Muscle of back (tissue), 11 donors: Measurements from ENCODE around the gene SMOC1. TPM values are rescaled to one million over a fixed set of nuclear protein-coding genes. Genes with fewer than 3 reads are reported as not detected.

Experiments
- DNase-seq, 3 donors: peaks; one replicate each; pipeline versions ENCODE4 v3.0.0 to v3.0.0-alpha.2; 2013
- polyA plus RNA-seq, 10 donors: library from polyadenylated mRNA; unstranded; fragments of 120-200 nt; gene quantifications; one replicate each; pipeline ENCODE4 v1.2.1, GENCODE V29; 2013; ENCODE audit not compliant: insufficient read length in 10 of 10

The SMOC1 gene
- polyA plus RNA-seq, 10 donors, result 2.9 to 10.8 (median 4.7) TPM

DNA sequence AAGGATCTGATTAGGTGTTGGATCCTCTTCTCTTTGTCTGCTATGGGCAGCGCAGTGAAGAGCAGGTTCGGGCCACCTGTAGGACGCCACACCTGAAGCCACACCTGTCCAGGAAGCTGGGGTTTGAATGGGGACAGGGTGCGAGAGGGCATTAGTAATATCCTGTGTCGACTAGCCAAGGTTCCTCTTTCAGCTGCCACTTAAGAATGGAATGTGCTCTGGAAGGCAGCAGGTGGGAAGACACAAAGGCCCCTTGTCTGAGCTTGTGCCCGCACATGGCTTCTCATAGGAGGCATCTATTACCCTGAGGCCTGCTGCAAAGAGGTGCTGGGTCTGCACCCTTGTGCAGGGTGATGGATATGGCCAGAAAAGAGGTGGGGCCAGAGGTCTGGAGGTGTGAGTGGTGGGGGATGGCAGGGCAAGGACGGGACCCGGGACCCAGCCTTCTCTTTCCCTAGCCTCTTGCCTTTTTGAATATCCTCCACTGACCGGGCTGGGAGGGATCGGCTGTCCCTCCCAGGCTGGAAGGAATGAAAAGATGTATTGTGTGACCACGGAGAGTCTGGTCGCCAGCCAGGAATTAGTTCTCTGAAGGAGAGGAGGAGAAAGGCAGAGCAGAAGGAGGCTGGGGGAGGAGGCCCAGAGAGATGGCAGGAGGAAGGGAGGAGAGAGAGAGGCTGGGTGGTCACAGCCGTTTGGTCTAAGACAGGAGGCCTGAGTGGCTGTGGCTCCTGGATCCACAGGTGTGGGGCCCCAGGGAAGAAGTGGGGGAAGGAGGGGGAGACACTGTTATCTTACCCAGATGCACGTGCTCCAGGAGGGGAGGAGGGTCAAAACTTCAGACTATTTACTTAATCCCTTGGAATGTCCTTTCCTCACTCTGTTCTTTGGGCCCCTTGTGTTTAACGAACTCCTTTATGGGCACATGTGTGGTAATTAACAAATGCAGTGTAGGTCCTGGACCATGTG lies 101.5 kb downstream of the SMOC1 start:
- no peak for DNase-seq

DNA sequence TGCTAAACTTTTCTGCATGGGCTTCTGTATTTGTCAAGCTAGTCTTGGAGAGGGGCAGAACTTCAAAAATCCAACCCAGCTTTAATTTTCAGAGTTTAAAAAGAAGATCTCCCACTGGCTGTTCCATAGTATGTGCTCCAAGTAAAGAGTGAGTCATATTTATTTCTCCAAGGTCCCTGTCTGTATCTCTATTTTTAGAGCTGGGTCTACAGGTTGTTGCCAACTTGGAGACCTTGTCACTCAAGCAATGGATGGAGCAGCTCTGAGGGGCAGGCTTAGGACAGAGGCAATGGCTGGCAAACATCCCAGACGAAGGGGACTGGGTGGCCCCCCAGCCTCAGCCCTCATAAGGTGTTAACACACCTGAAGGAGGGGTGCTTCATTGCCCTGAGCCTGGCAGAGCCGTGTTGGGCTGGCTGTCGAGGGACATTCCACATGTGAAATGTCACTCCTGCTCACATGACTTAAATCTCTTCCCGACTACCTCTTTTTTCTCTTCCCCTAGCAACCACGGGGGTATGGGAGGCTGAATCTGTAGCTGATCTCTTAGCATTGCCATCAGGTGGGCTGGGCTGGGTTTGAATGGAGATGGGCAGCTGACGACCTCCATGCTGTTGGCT lies 103.1 kb downstream of the SMOC1 start:
- peak in 2 of 3 donors; percentile 30 to 62 for DNase-seq

GRCh38 chr14:69982886-69983285 lies 103.7 kb downstream of the SMOC1 start:
- peak; percentile 15 to 81 (median 64) for DNase-seq

DNA sequence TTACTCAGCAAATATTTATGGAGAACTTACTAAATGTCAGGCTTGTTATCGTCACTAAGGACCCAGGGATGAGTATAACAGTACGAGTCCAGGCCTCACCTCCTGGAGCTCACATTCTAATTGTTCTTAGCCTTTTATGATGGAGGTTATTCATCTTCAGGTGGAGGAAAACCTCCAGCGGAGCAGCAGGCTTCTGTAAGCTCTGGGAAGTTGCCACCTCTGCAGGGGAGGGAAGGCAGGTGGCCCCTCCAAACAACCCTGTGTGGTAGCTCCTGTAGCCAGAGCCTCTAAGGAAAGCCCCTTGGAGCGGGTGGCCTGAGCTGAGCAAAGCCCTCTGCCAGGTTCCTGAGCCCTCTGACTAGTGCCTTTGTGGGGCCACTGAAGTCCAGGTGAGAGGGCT lies 104.1 kb downstream of the SMOC1 start:
- DNase-seq, result no peak

DNA sequence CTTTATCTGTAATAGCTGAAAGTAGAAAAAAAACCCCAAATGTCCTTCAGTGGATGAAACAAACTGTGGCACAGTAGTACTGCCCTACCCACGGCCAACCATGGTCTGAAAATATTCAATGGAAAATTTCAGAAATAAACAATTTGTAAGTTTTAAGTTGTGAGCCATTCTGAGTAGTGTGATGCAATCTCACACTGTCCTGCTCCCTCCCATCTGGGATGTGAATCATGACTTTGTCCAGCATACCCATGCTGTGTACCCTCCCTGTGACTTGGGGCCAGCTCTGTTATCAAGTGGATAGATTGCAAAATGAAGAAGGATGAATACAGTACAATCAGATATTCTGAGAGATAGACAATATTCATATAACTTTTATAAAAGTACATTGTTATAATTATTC lies 106.2 kb downstream of the SMOC1 start:
- no peak for DNase-seq

- DNase-seq, result no peak
Observed at GRCh38 chr14:69986336-69986735, 107.1 kb downstream of the SMOC1 start.

GRCh38 chr14:69987406-69988121 lies 108.3 kb downstream of the SMOC1 start:
- no peak for DNase-seq

GRCh38 chr14:69988979-69989378 lies 109.8 kb downstream of the SMOC1 start:
- no peak for DNase-seq

GRCh38 chr14:69989622-69990021 lies 110.4 kb downstream of the SMOC1 start:
- no peak for DNase-seq

DNA sequence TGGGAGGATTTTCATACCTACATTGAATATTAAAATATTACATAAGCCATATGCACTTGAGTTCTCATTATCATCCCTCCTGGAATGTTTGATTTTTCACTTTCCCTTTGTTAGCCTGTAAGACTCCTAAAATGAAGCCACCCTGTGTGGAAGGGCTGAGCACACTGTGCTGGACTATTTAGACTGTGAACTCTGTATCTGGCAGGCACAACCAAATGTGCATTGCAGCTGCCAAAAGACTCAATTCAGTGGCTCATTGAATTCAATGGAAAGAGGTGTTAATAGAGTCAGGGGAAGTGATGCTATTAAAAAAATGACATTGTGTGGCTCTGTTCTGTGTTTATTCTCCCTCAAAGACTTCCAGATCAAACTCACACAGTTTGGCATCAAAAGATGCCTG lies 111.1 kb downstream of the SMOC1 start:
- DNase-seq, result no peak

DNA sequence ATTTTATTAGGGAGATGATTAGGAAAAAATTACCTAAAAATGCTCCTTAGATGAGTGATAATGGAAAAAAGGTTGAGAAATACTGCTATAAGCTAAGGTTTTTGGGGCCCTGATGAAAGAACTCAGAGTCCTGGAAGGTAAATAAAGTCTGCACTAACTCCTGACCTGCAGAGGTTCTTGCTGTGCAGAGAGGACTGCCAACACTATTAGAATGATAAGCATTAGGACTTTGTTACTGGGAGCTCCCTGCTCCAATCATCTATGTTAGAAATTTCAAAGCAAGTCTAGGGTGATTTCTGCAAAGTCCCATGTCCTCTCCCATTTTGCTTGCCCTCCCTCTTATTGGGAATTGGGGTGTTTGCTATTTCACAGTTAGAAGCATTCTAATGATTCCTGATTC lies 112.2 kb downstream of the SMOC1 start:
- DNase-seq, result no peak

DNA sequence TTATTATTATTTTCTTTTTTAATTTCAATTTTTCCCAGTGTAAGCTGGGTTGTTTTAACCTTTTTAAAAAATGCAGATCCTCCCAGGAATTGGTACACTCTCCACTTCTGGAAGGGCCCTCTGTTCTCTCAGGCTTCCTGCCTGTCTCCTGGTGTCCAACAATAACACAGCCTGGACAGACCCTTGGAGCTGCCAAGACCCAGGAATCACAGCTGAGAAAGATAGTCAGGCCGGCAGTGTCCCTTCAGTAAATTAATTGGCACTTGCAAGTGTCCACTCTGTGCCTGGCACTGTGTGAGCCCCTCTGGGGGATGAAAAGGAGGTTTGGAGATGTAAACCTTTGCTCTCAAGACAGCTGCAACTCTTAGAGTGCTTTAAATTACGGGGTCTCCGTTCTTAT lies 113.3 kb downstream of the SMOC1 start:
- DNase-seq, result no peak

DNA sequence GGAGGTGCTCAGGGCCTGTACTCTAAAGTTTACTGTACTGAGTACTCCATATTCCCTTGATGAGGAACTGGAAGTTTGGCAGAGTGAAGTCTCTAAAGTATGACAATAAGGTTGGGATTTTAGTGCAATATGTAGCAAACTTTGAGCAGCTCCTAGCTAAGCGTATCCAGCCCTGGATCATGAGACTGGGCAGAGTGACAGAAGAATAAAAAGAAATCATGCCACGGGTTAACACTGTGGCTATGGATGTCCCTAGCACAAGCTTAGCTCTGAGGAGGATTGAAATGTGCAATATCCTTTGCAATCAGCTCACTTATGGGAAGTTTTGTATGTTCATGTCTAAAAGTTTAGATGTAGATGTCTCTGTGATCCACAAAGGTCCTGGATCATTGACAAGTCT lies 114.1 kb downstream of the SMOC1 start:
- no peak for DNase-seq

GRCh38 chr14:69994002-69994401 lies 114.8 kb downstream of the SMOC1 start:
- DNase-seq, result no peak

- DNase-seq, result no peak
Observed at GRCh38 chr14:69996216-69996615, 117.0 kb downstream of the SMOC1 start.

- no peak for DNase-seq
Observed at GRCh38 chr14:69997849-69998248, 118.6 kb downstream of the SMOC1 start.

GRCh38 chr14:69999261-69999674 lies 120.1 kb downstream of the SMOC1 start:
- DNase-seq, result peak in 1 of 3 donors; percentile 8

- no peak for DNase-seq
Observed at GRCh38 chr14:70000601-70001000, 121.4 kb downstream of the SMOC1 start.

DNA sequence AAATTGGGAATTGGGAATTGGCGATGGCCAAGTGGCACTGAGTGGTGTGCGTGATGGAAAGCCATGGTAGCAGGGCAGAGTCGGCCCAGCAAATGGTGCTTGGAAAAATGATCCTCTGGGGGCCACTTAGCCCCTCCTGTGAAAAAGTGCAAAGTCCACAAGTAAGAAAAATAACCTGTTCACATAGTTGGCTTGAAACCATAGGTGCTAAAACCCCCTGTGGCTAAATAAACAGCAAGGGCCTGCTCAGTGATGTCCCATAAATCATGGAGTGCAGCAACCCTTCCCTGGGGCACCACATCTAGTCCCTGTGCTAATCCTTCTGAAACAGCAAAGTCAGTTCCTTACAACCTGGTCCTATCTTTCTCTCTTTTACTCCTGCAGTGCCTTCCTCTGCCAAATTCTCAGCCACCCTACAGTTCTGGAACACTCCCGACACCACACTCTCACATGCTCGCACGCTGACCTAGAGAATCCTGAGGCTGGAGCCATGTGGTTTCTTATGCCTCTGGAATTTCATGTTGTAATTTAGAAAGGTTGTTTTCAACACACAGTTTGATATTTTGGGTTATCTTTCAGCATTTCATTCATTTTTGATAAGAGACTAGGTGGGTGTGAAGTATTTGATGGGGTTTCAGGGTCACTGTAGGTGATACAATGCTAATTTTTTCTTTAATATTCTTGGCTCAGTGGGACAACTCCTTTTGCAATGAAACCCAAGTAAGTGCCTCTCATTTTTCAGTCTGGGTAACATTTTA lies 123.6 kb downstream of the SMOC1 start:
- DNase-seq, result no peak

DNA sequence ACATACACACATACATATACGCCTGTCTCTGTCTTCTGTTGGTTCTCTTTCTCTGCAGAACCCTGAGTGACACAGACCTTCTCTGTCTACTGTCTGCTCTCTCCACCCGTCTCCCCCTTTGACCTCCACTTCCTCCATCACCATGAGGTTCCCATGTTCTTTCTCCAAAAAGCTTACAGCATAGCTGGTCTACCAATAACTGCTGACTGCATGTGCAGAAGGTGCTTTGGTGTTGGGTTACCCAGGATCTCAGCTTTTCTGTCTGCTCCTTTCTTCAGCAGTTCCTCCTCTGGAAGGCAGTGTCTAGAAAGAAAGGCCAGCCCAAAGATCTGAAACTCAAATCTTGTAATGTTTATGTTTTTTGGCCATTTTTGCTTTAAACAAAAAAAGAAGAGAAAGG lies 125.6 kb downstream of the SMOC1 start:
- DNase-seq, result no peak

DNA sequence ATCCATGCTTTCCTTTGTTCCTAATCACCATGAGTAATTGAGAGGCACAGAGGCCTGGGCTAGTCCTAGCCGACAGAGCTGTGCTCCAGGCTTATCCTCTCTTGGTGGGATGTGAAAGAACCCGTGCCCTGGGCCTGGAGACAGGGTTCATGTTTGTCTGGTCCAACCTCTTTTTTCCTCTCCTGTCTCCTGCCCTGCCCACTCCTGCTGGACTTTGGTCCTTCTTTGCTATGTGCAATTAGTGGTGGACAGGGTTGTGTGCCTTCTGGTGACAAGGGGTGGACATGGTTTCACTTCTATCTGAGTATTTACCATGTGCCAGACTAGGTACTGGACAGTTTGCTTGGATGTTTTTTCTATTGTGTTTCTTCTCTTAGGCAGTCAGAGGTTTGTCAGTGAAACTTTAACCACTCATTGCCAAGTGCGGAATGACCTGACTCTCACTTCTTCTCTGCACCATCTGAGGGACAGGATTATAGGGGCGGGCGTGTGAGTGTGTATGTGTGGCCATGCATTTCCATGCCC lies 126.1 kb downstream of the SMOC1 start:
- no peak for DNase-seq

DNA sequence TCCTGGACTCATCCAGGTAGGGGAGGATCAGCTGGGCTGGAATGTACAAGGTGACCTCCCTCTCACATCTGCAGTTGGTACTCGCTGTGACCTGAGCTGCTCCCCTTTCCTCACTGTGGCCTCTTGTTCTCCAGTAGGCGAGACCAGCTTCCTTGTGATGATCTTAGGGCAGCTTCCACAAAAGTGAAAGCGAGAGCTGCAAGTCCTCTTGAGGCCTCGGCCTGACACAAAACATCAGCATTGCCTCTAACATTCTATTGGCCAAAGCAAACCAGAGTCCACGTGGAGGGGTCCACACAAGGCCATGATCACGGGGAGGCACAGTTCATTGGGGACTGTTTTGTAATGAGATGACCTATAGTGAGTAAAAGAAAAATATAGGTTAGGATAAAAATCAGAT lies 127.5 kb downstream of the SMOC1 start:
- no peak for DNase-seq
